Caco-2 (cell line): ENCODE measurements around the gene RBM33. TPM values are rescaled to one million over a fixed set of nuclear protein-coding genes. Genes with fewer than 3 reads are reported as not detected.

Experiments used
- BruUV-seq: library from RNA; stranded (reverse); fragments of 400-500 nt; replicated peaks from 2 replicates; lab custom pipeline; 2021; lab: Mats Ljungman, UMichigan
- CTCF ChIA-PET: fragments of 300-600 bp; sonication (Branson Sonifier 250); formaldehyde crosslinking; loops from one replicate; lab custom pipeline; 2022; ENCODE audit warnings: antibody characterized with exemption; lab: Charles Lee
- POLR2A ChIA-PET: fragments of 300-600 bp; sonication (Branson Sonifier 250); formaldehyde crosslinking; loops from one replicate; lab custom pipeline; 2022; ENCODE audit warnings: antibody characterized with exemption; lab: Charles Lee
- DNase-seq, 2 experiments: peaks; one replicate each; pipeline versions ENCODE4 v3.0.0 to v3.0.0-alpha.2; 2020 to 2022
- H3K27me3 ChIP-seq: replicated peaks from 2 replicates; pipeline ENCODE4 v1.6.0; 2011; ENCODE audit warnings: low read length; ENCODE audit not compliant: control insufficient read depth, insufficient read depth
- H3K36me3 ChIP-seq: 2 replicates; pipeline ENCODE4 v1.5.1; 2011; ENCODE audit warnings: low read length; ENCODE audit not compliant: control insufficient read depth, insufficient read depth
- H3K4me1 ChIP-seq: fragments of 250-450 bp; sonication (Bioruptor Pico); 2 replicates; pipeline ENCODE4 v1.5.1; 2020; ENCODE audit warnings: mild to moderate bottlenecking
- H3K4me3 ChIP-seq: 2 replicates; pipeline ENCODE4 v1.5.1; 2011; ENCODE audit warnings: low read depth, mild to moderate bottlenecking, control low read depth, low read length
- H3K9me3 ChIP-seq: fragments of 250-450 bp; sonication (Bioruptor Pico); 2 replicates; pipeline ENCODE4 v1.5.1; 2020; ENCODE audit warnings: mild to moderate bottlenecking, moderate library complexity
- H3K27ac Mint-ChIP-seq: one replicate; pipeline ENCODE4 v1.8.0; 2022; ENCODE audit warnings: mixed read lengths; ENCODE audit not compliant: unreplicated experiment
- H3K27me3 Mint-ChIP-seq: one replicate; pipeline ENCODE4 v1.8.0; 2022; ENCODE audit warnings: mixed read lengths; ENCODE audit not compliant: insufficient read depth, unreplicated experiment
- H3K36me3 Mint-ChIP-seq: one replicate; pipeline ENCODE4 v1.8.0; 2022; ENCODE audit warnings: mild to moderate bottlenecking, mixed read lengths; ENCODE audit not compliant: insufficient read depth, unreplicated experiment
- H3K4me1 Mint-ChIP-seq: one replicate; pipeline ENCODE4 v1.8.0; 2022; ENCODE audit warnings: low read depth, mixed read lengths; ENCODE audit not compliant: unreplicated experiment
- H3K4me3 Mint-ChIP-seq: one replicate; pipeline ENCODE4 v1.8.0; 2022; ENCODE audit warnings: mild to moderate bottlenecking, moderate library complexity, mixed read lengths; ENCODE audit not compliant: unreplicated experiment
- H3K9me3 Mint-ChIP-seq: one replicate; pipeline ENCODE4 v1.8.0; 2022; ENCODE audit warnings: mixed read lengths; ENCODE audit not compliant: unreplicated experiment
- CTCF ChIP-seq, 2 experiments: fragments of 200-600 bp in 1 of 2; IDR thresholded peaks; 1 replicate in 1 of 2; 2 replicates in 1 of 2; pipeline versions ENCODE4 v1.5.1 to v1.8.0; 2011 to 2022; ENCODE audit warnings: antibody characterized with exemption in 1 of 2, control low read depth in 1 of 2, inconsistent platforms in 1 of 2, low read depth in 1 of 2, low read length in 1 of 2, mild to moderate bottlenecking in 1 of 2, moderate library complexity in 1 of 2; ENCODE audit not compliant: insufficient read depth in 1 of 2, severe bottlenecking in 1 of 2, unreplicated experiment in 1 of 2
- intact Hi-C: fragments of 100-400 bp; cut with micrococcal nuclease; formaldehyde crosslinking; loops from one replicate; pipeline ENCODE4 v1.10.0; 2022; ENCODE audit not compliant: unreplicated experiment
- total RNA-seq: library from RNA; stranded (reverse); gene quantifications from 2 replicates; pipeline ENCODE4 v1.2.3, GENCODE V29; 2022

RBM33 gene
- total RNA-seq, 1 experiment from 2014 or later: 82.8 TPM

GRCh38 chr7:155764438-155764793, 120.0 kb downstream of the RBM33 start:
- Mint-ChIP-seq H3K9me3 (no peaks in the 10 kb centered on the region), H3K27ac (no peak overlapping the region), H3K27me3 (no peaks in the 10 kb centered on the region), H3K36me3 (peaks cover 70% of the 10 kb centered on the region), H3K4me1 (peaks cover 6% of the 10 kb centered on the region), H3K4me3 (no peak overlapping the region)
- CTCF ChIA-PET: no interaction called here
- Histone ChIP-seq H3K36me3 (peaks cover 5% of the 10 kb centered on the region), H3K4me3 (no peak overlapping the region), H3K4me1 (no peaks in the 10 kb centered on the region), H3K27me3 (no peaks in the 10 kb centered on the region), H3K9me3 (no peaks in the 10 kb centered on the region)
- POLR2A ChIA-PET: no interaction called here
- TF ChIP-seq CTCF (IDR thresholded peaks at IDR 0.05; ENCODE audit: insufficient read depth in 1 of 2, low read depth in 1 of 2, low read length in 1 of 2, severe bottlenecking in 1 of 2, unreplicated experiment in 1 of 2): no peak
- intact Hi-C loops: no loop called here
- no peak for DNase-seq
- BruUV-seq: no TSS peak

GRCh38 chr7:155765458-155765857, 121.0 kb downstream of the RBM33 start:
- H3K27me3 ChIP-seq: no peaks in the 10 kb centered on the region
- H3K4me3 ChIP-seq: no peak overlapping the region
- H3K36me3 Mint-ChIP-seq: peaks cover 69% of the 10 kb centered on the region
- H3K36me3 ChIP-seq: peaks cover 5% of the 10 kb centered on the region
- CTCF ChIA-PET: no interaction called here
- no peak for DNase-seq
- peaks cover 6% of the 10 kb centered on the region for H3K4me1 Mint-ChIP-seq
- intact Hi-C loops: no loop called here
- POLR2A ChIA-PET: no interaction called here
- no peak overlapping the region for H3K27ac Mint-ChIP-seq
- H3K9me3 Mint-ChIP-seq: no peaks in the 10 kb centered on the region
- no TSS peak for BruUV-seq
- no peak for TF ChIP-seq CTCF (IDR thresholded peaks at IDR 0.05; ENCODE audit: insufficient read depth in 1 of 2, low read depth in 1 of 2, low read length in 1 of 2, severe bottlenecking in 1 of 2, unreplicated experiment in 1 of 2)
- H3K9me3 ChIP-seq: no peaks in the 10 kb centered on the region
- H3K27me3 Mint-ChIP-seq: no peaks in the 10 kb centered on the region
- no peaks in the 10 kb centered on the region for H3K4me1 ChIP-seq
- no peak overlapping the region for H3K4me3 Mint-ChIP-seq

- Histone ChIP-seq H3K36me3 (peaks cover 5% of the 10 kb centered on the region), H3K4me3 (no peak overlapping the region), H3K4me1 (no peaks in the 10 kb centered on the region), H3K27me3 (no peaks in the 10 kb centered on the region), H3K9me3 (no peaks in the 10 kb centered on the region)
- no peak for DNase-seq
- no TSS peak for BruUV-seq
- POLR2A ChIA-PET: no interaction called here
- no peak for TF ChIP-seq CTCF (IDR thresholded peaks at IDR 0.05; ENCODE audit: insufficient read depth in 1 of 2, low read depth in 1 of 2, low read length in 1 of 2, severe bottlenecking in 1 of 2, unreplicated experiment in 1 of 2)
- H3K4me1 Mint-ChIP-seq: peaks cover 6% of the 10 kb centered on the region
- H3K36me3 Mint-ChIP-seq: peaks cover 76% of the 10 kb centered on the region
- no peak overlapping the region for H3K27ac Mint-ChIP-seq
- no peaks in the 10 kb centered on the region for H3K9me3 Mint-ChIP-seq
- CTCF ChIA-PET: interaction anchor here (1.2 kb wide), 1 partner anchor 168 kb away, joined by 5 read pairs; no protein-coding TSS in a partner anchor
- no peaks in the 10 kb centered on the region for H3K27me3 Mint-ChIP-seq
- intact Hi-C loops: no loop called here
- no peak overlapping the region for H3K4me3 Mint-ChIP-seq
Measured at GRCh38 chr7:155766386-155766785, 121.9 kb downstream of the RBM33 start.
